K562 (cell line): ENCODE results near the gene BOLA3. TPM values are rescaled to one million over a fixed set of nuclear protein-coding genes. Genes with fewer than 3 reads are reported as not detected.
A peak's percentile ranks its signal among the peaks of the same experiment; 100 is the strongest.

Source experiments
- BRF2 ChIP-seq: IDR thresholded peaks from 3 replicates; pipeline ENCODE4 v1.6.1; 2011; ENCODE audit warnings: borderline replicate concordance, mild to moderate bottlenecking; ENCODE audit not compliant: insufficient read length, insufficient read depth
- CBX1 ChIP-seq: sonication (generic); IDR thresholded peaks from 2 replicates; pipeline ENCODE4 v1.6.1; 2016; ENCODE audit warnings: antibody characterized with exemption, low read depth, mild to moderate bottlenecking
- CBX5 ChIP-seq: IDR thresholded peaks from 2 replicates; pipeline ENCODE4 v1.6.1; 2014; ENCODE audit warnings: low read depth, borderline replicate concordance
- CGGBP1 ChIP-seq: fragments of 250-450 bp; sonication (Bioruptor Pico); IDR thresholded peaks from 2 replicates; pipeline ENCODE4 v1.9.0; 2021; ENCODE audit warnings: mild to moderate bottlenecking
- CXXC5 ChIP-seq: fragments of 250-450 bp; sonication (Bioruptor Pico); IDR thresholded peaks from 2 replicates; pipeline ENCODE4 v1.8.0; 2022; ENCODE audit warnings: inconsistent platforms, mild to moderate bottlenecking, moderate library complexity
- NCOA1 ChIP-seq: fragments of 450-650 bp; IDR thresholded peaks from 2 replicates; pipeline ENCODE4 v1.6.1; 2016; ENCODE audit warnings: low read depth
- NCOA2 ChIP-seq, 2 experiments: fragments of 450-650 bp; IDR thresholded peaks; 2 replicates each; pipeline ENCODE4 v1.6.1; 2018; ENCODE audit warnings: mild to moderate bottlenecking in 2 of 2, moderate library complexity in 1 of 2; ENCODE audit not compliant: partially characterized antibody in 2 of 2
- SIRT6 ChIP-seq: IDR thresholded peaks from one replicate; pipeline ENCODE4 v1.6.1; 2012; ENCODE audit warnings: low read depth, mild to moderate bottlenecking, control low read depth, inconsistent platforms, low read length, moderate library complexity
- THAP7 ChIP-seq: fragments of 250-450 bp; sonication (Bioruptor Pico); IDR thresholded peaks from 2 replicates; pipeline ENCODE4 v1.5.0; 2021
- ZBTB34 ChIP-seq: fragments of 250-450 bp; sonication (Bioruptor Pico); IDR thresholded peaks from 2 replicates; pipeline ENCODE4 v1.8.0; 2021; ENCODE audit warnings: mild to moderate bottlenecking, moderate library complexity
- ZNF324 ChIP-seq: fragments of 250-450 bp; sonication (Bioruptor Pico); IDR thresholded peaks from 2 replicates; pipeline ENCODE4 v1.4.0; 2020; ENCODE audit warnings: mild to moderate bottlenecking
- ZNF584 ChIP-seq: fragments of 200-800 bp; sonication (Bioruptor generic); IDR thresholded peaks from 2 replicates; pipeline ENCODE4 v1.6.1; 2016; ENCODE audit warnings: low read depth, mild to moderate bottlenecking, missing genetic modification characterization, missing compliant biosample characterization
- ZNF592 ChIP-seq: fragments of 450-650 bp; IDR thresholded peaks from 2 replicates; pipeline ENCODE4 v1.6.1; 2017; ENCODE audit warnings: antibody characterized with exemption, mild to moderate bottlenecking
- ZNF696 ChIP-seq: fragments of 250-450 bp; sonication (Bioruptor Pico); conservative IDR thresholded peaks from 2 replicates; pipeline ENCODE4 v1.4.0; 2020; ENCODE audit warnings: mild to moderate bottlenecking, moderate library complexity
- polyA plus RNA-seq, 8 experiments: library from polyadenylated mRNA; depleted of rRNA in 4 of 8; stranded (reverse) in 5 of 8; unstranded in 3 of 8; fragments of >200 nt; fragmentation: Nextera tagmentation in 2 of 8; fragmentation: Illumina TruSeq in 1 of 8; extraction: Ambion mirVana in 2 of 8; extraction: Trizol in 1 of 8; gene quantifications; 2 replicates each; pipeline versions ENCODE4 v1.2.1 to v1.2.3, GENCODE V29; 2011 to 2014; ENCODE audit warnings: inconsistent platforms in 1 of 8, missing spikeins in 1 of 8
- total RNA-seq, 7 experiments: library from RNA; depleted of rRNA in 6 of 7; stranded (reverse); fragments of >200 nt in 6 of 7; fragmentation: Illumina TruSeq in 2 of 7; extraction: Trizol in 2 of 7; gene quantifications; 2 replicates each; pipeline versions ENCODE4 v1.2.1 to v1.2.3, GENCODE V29; 2011 to 2021; ENCODE audit warnings: low replicate concordance in 1 of 7

BOLA3 gene
- total and polyA plus RNA-seq, 9 of the 15 experiments (the other 6 are each of a cell fraction or from before 2014, with no cell fraction given) = 149 to 619 (median 255) TPM

- TF ChIP-seq CXXC5 (CRISPR knock-in tag) (peak; percentile 93), NCOA2 (IDR thresholded peaks at IDR 0.05; ENCODE audit: partially characterized antibody in 2 of 2) (no peak), THAP7 (CRISPR knock-in tag) (no peak; the same call in 1 of the 2 replicates), CGGBP1 (CRISPR knock-in tag) (no peak), ZBTB34 (no peak), ZNF592 (peak; percentile 88), ZNF324 (CRISPR knock-in tag) (0 out of 2 replicates have a peak, but pooled peaks have one; percentile 52), ZNF584 (peak; percentile 49; the same call in 1 of the 2 replicates), NCOA1 (peak; percentile 87), CBX5 (0 out of 2 replicates have a peak, but pooled peaks have one; percentile 12), CBX1 (peak; percentile 94; the same call in 1 of the 2 replicates), SIRT6 (no peak), ZNF696 (no peak), BRF2 (no peak)
These were observed 27.5 kb downstream of the BOLA3 start (continued) for GRCh38 chr2:74119912-74120825.
